AG10803 (cell line): ENCODE data around the gene KRT17.

Experiments
- DNase-seq: peaks from one replicate; pipeline ENCODE4 v3.0.0; 2010; ENCODE audit warnings: low read depth
- H3K4me3 ChIP-seq: 2 replicates; pipeline ENCODE4 v1.5.1; 2011; ENCODE audit warnings: mild to moderate bottlenecking, low read length, control low read depth
- TF ChIP-seq, protein P1 (sequence below): conservative IDR thresholded peaks from 2 replicates; pipeline ENCODE4 v1.5.1; 2011; ENCODE audit warnings: mild to moderate bottlenecking, low read length, control low read depth, inconsistent platforms

KRT17 gene

GRCh38 chr17:41624208-41625101, at the start of gene KRT17:
Gene KRT17, minus strand, starts transcription at chr17:41624575. Its CDS starts 66 bp downstream, at chr17:41624509.
- no peak for DNase-seq
- TF ChIP-seq, protein P1, sequence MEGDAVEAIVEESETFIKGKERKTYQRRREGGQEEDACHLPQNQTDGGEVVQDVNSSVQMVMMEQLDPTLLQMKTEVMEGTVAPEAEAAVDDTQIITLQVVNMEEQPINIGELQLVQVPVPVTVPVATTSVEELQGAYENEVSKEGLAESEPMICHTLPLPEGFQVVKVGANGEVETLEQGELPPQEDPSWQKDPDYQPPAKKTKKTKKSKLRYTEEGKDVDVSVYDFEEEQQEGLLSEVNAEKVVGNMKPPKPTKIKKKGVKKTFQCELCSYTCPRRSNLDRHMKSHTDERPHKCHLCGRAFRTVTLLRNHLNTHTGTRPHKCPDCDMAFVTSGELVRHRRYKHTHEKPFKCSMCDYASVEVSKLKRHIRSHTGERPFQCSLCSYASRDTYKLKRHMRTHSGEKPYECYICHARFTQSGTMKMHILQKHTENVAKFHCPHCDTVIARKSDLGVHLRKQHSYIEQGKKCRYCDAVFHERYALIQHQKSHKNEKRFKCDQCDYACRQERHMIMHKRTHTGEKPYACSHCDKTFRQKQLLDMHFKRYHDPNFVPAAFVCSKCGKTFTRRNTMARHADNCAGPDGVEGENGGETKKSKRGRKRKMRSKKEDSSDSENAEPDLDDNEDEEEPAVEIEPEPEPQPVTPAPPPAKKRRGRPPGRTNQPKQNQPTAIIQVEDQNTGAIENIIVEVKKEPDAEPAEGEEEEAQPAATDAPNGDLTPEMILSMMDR, result no peak
- no peak within 1 kb of the TSS for H3K4me3 ChIP-seq

DNA sequence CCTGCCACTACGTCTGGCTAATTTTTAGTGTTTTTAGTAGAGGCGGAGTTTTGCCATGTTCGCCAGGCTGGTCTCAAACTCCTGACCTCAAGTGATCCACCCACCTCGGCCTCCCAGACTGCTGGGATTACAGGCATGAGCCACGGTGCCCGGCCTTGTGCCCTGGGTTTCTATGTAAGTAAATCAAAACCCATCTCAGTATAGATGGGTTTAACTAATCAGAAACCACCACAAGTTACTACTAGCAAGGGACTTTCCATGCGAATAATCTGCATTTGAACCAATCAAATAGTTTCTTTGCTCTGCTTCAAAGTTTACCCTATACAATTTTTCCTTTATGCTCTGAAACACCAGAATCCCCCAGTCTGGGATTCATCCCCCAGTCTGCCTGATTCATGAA, 47.8 kb upstream of the KRT17 start:
- TF ChIP-seq, protein P1, result no peak
- DNase-seq, result no peak

DNA sequence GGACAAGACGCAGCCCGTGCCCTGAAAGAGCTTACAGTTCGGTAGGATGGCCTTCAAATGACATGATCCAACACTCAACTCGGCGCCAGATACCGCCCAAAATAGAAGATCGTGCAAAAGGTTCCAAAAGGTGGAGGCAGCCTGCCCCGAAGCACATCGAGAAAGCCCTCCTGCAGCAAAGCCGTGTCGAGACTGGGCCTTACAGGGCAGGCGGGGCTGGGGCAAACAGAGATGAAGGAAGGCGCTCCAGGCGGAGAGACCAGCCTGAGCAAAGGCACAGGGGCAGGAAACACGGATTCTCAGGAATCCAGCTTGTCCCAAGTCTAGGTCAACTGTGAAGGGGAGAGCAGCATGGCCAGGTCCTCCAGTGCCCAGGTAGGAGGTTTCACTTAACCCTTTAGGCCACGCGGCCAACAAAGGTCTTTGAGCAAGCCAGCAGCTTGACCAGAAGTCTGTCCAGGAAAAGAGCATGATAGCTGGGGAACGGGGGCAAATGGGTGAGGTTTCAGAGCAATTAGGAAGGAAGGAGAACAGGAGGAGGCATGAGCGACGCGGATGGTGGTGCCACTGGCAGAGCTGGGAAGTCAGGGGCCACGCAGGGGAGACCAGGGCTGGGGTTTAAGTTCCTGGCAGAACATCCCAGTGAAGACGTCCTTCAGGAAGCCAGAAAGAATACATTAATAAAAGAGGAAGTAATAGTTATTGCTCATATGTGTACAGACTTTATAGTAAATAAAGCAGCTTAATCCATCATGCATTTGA, 43.1 kb upstream of the KRT17 start:
- no peak for DNase-seq
- TF ChIP-seq, protein P1, result no peak
- no peak overlapping the region for H3K4me3 ChIP-seq

More for the DNA sequence above, 47.8 kb upstream of the KRT17 start:
- no peak overlapping the region for H3K4me3 ChIP-seq

DNA sequence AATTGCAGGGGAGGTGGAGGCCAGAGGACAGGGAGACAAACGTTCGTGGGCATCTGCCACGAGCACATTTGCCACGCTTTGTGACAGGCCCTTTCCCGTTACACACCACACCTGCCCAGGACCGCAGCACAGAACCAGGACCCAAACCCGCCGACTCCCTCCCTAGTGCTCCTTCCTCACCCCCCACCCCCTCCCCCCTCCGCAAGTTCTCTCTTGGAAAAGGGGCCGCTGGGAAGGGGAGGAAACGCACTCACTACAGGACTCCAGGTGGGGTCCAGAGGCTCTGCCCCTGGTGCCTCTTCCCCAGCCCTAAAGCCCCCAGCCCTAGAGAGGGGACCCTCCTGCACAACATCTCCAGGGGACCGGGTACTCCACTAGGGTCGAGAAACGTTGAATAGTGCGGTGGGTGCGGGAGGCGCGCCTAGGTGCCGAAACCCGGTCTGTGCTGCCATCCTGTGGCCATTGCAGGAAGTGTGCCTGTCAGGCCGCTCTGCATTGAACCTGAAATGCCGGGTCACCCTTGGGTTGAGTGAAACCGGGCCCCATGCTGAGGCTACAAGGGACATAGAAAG, 42.4 kb upstream of the KRT17 start:
- peak; percentile 52 for DNase-seq
- TF ChIP-seq, protein P1, result peak; percentile 87
- peak overlapping the region; percentile 59 for H3K4me3 ChIP-seq

DNA sequence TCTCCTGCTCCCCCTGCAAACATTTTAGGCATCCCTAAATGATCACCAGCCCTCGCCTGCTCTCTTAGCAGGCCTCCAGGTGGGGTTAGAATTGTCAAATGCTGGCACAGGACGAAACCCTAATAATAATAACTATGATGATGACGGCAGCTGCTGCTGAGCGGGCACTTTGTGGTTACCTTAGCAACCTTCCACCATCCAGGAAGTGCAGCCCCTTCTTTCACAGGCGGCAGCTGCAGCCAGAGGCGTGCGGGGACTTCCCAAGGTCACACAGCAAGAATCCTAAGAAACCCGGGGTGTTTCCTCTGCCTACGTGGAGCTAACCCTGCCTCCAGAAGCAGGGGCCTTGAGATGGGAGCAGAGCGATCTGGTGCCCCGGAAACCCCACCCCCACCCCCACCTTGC, 41.9 kb upstream of the KRT17 start:
- peak; percentile 45 for DNase-seq
- TF ChIP-seq, protein P1, result no peak
- H3K4me3 ChIP-seq, result peak overlapping the region; percentile 42

- TF ChIP-seq, protein P1, result peak; percentile 58
- H3K4me3 ChIP-seq, result peak overlapping the region; percentile 63
- DNase-seq, result peak; percentile 72
Measured at GRCh38 chr17:41665566-41666236, 41.3 kb upstream of the KRT17 start.
